Activated T-cell treated with anti-CD3 and anti-CD28 coated beads for 24 hours (primary cell): ENCODE data around the gene SMIM20.
A peak's percentile ranks its signal among the peaks of the same experiment; 100 is the strongest.
"Not testable (repeated sequence)": the region's sequence is repeated elsewhere in the genome, so short reads cannot be mapped to it uniquely, and the experiment has no call there.

Experiments
- DNase-seq: peaks from one replicate; pipeline ENCODE4 v3.0.0-alpha.2; 2020; ENCODE audit warnings: low read depth

The SMIM20 gene

DNA sequence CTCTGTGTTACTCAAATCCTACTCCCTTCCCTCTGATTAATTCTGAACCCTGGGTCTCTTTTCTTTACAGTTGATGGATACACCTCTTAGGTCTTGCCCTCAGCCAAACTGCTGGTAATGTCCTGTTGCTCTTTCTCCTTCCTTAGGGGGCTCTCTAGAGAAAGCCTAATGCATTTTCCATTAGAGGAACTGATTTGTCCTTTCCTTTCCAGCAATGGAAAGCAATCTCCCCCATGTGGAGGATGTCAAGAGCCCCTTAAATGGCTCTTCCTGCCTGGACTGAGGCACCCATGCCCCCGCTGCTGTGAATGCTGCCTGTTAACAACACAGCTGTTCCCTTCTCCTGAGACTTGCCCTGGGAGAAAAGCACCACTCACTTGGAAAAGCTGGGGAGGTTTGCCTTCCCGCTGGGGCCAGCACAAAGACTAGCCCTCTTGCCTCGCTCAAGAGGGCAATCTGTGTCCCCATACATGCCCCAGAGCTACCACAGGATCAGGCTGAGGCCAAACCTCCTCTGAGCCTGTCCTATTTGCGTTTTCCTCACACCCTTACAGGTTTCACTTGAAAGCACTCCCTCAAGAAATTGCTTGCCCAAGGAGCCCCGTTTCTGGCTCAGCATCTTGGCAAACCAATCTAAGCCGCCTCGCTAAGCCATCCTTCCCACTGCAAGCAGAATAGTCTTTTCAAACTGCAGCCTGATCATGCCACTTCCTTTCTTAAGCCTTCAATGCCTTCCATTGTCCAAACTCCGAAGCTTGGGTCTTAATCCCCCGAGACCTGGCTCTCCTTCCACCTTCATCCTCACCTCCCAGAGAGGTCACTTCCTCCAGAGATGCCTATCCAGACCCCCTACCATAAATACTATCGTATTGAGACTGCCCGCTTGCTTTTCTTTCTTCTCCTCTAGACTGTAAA is 23.2 kb upstream of the SMIM20 start:
- DNase-seq = no peak

DNA sequence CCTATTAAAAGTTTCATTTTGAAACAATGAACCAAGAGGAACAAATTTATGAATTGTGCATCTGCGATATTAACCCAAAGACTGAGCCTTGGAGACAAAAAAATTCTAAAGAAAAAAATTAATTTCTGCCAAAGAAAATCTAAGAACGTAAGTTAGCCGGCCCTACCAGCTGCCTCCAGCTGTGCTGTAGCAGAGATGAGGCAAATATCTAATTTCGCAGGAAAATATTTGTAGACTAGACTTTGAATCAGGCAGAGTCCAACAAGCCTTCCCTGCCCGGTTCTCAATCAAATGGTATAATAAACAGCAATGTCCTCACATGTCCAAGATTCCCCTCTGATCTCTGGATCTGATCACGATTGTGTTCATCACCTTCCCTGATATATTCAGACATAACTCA is 21.2 kb upstream of the SMIM20 start:
- DNase-seq = no peak

DNA sequence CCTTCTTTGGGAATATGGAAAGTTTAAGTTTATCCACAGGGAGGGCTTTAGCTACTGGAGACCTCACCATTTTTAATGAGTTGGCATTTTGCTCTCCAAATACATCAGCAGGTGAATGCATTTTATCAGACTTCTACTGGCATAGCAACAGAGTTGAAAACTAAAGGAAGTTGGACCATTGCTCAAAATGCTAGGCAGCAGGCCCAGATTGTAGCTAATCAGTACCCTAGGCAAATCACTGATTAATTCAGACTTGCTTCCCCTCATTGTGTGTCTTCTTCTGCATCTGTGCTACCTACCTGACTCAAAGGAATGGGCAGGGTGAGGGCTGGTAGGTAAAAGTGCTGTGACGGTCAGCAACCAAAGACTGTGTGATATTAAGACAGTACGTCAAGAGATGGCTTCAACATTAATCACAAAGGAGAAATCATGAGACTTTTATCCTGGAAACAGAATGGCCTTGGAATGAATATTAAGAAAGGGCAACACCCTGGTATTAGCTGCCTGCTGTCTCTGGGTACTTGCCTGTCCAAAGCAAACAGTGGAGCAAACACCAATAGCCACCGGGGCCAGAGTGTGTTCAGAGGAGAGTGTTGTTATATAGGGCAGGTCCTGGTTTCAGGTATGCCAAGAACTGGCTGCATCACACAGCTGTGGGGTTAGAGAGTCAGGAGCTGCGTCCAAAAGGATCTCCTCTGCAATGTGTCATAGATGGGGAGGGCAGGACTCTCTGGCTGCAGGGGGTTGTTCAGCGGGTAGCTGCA is 17.1 kb upstream of the SMIM20 start:
- no peak for DNase-seq

DNA sequence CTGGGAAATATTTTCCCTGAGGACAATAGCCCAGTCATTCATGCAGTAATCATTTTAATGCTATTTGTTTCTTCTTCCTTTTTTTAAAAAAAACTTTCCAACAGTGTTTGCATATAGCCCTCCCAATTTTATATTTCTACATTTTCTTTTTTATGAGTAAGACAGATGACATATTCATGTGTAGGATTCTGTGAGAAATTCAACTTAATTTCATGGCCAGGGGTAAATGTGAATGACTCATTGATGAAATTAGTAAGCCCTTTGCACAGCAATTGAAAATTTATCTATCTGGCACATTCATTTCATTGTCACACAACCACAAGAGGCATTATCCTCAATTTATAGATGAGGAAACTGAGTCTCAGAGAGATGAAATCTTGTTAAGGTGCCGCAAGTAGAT is 13.7 kb upstream of the SMIM20 start:
- DNase-seq = no peak

DNA sequence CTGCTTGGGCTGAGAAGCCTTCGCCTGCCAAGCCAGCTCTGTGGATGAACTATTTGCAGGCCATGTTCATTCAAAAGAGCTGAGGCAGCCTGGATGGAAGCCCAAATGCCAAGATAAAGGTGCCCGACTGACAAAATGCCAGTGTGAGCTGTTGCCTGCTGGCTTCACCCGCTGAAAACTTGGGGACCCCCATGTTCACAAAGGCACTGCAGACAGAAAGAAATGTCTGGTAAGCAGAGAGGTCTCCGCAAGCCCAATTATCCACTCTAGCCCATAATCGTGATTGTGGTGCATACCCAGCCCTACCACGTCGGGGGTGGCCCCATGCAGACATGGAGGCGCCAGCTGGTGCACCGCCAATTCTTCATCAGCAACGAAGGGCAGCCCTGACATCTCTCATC is 13.0 kb upstream of the SMIM20 start:
- DNase-seq = no peak

GRCh38 chr4:25903900-25904747 is 9.9 kb upstream of the SMIM20 start:
- no peak for DNase-seq

DNA sequence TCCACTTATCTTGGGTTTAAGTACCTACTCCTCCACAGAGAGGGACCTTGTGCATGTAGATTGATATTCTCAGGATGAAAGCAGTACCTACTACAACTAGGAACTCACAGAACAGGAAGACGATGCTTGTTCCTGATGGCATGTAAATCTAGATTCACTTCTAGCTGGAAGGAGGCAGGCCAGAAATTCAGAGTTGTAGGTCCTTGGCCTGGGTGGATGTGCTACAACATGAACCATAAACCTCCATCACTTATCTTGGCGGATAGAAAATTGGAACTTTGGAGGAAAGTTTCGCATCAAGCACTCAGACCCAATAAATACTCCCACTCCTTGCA is 9.3 kb upstream of the SMIM20 start:
- DNase-seq = no peak

DNA sequence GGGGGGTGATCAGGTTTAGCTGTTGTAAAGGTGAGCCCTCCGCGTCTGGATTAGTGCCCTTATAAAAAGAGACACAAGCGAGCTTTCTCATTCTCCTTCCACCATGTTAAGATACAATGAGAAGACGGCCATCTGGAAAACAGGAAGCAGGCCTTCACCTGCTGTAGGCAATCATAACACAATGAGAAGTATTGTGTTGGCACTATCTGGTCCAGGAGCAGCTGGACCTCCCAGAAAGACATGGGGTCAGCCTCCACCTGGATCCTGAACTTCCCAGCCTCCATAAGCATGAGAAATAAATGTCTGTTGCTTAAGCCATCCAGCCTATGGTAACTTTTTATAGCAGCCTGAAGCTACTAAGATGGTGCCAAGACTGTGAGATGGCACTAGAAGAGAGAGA is 8.6 kb upstream of the SMIM20 start:
- no peak for DNase-seq

- not testable (repeated sequence) for DNase-seq
Measured at GRCh38 chr4:25906113-25906512, 7.9 kb upstream of the SMIM20 start.

GRCh38 chr4:25908491-25908901 is 5.5 kb upstream of the SMIM20 start:
- no peak for DNase-seq

DNA sequence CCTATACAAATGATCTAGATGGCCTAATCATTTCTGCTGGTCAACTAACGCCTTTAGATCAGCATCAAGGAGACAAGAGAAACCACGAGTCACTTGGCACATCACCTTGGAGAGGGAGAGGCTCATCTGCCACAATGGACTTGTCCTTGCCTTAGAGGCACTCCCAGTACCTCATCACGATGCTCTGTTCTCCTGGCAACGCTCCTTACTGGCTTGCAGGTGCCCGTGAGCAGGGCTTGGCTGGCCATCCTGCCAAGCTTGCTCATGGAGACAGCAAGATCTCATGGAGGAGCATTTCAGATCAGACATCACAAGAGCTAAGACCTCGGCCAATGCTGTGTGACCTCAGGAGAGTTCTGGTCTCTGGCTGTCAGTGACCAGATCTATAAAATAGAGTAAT is 2.7 kb upstream of the SMIM20 start:
- no peak for DNase-seq

DNA sequence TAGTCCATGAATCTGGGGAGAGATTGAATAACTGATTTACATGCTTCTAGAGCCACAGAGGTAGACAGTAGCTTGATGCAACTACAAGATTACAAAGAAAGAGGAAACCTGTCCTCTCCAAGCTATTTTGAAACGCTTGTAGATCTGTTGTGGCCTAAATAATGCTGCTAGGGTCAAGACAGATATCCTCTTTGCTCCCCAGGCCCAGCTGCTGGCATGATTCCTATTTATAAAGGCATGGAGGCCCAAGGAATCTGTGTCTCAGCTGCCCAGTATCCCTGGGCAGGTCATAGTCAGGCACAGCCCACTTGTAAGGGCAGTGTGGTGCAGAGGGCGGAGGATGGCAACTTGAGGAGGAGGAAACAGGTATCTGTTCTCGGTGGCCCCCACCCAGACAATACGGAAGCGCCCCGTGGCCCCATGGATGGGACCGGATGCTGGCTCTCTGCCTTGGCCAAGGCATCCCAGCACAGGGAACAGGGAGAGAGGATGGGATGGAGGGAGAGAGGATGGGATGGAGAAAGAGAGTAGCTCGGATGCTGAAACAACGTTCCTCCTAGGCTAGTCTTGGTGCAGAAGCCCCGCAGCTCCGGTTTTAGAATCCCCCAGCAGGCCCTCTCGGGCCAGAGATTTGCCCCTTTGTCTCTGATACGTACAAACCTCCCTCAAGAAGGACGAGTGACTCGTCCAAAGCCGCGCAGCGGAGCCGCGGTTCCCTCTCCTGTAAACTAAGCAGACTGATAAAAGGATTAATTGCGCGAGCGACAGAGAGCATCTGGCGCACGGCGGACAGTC is 767 bp upstream of the SMIM20 start:
- peak; percentile 4 for DNase-seq

GRCh38 chr4:25914670-25915352 is 791 bp downstream of the SMIM20 start:
- DNase-seq = no peak

DNA sequence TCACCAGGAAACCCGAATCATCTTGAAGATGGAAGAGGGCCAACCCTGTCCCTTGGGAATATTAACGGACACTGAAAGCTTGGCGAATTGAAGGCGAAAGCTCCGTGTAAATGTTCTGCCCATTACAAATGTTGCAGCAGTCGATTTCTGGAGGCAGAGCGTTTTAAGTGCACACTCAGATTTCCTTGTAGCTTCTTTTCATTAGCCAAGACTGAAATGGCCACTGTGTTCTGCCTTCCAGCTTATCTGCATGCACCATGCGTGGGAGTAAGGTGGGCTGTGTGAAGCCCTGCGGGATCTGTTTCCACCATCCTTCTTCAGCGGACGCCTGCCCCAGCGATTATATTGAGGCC is 1.3 kb downstream of the SMIM20 start:
- no peak for DNase-seq

- DNase-seq = no peak
Measured at GRCh38 chr4:25916870-25917269, 2.9 kb downstream of the SMIM20 start.

DNA sequence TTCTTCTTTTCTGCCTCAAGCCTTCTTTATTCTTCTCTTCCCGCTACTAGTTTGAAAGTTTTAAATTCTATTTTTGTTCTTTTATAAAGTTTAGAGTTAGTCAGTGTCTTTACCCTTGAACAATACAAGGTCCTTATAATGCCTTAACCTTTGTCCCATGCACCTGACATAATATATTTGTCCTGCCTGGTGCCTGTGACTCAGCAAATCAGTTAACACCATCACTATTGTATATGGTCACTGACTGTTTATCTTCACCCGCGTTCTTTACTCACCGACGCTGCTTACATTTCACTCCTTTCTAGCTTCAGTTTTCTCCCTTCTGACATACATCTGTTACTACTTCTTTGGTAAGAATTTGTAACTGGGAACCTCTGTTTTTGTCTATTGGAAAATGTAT is 5.7 kb downstream of the SMIM20 start:
- no peak for DNase-seq

DNA sequence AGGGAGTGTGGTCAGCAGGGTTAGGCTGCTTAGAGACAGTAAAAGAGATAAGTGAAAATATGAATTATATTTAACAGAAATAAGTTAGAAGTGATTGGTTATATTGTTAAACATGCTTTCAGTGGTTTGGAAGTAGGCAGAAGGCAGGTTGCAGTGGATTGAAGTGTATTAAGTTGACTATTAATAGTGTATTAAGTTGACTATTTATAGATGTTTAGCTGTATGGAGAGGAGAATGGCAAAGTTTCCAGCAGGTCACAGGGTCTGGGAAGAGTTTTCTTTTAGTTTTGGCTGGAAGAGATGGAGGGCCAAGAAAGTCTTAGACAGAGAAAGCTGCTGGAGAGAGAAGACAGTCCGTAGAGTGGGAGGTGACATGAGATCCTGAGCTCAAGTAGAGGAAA is 7.9 kb downstream of the SMIM20 start:
- no peak for DNase-seq

GRCh38 chr4:25922812-25923369 is 8.9 kb downstream of the SMIM20 start:
- no peak for DNase-seq

- no peak for DNase-seq
Measured at GRCh38 chr4:25923745-25924144, 9.7 kb downstream of the SMIM20 start.

GRCh38 chr4:25925486-25926201 is 11.6 kb downstream of the SMIM20 start:
- peak; percentile 5 for DNase-seq
